HG03457 (cell line): ENCODE results near the gene TSPEAR.
"Not testable (repeated sequence)": the region's sequence is repeated elsewhere in the genome, so short reads cannot be mapped to it uniquely, and the experiment has no call there.

ENCODE experiments used
- ATAC-seq: cut with Tn5 transposase; IDR thresholded peaks from one replicate; pipeline ENCODE4 v1.9.1; 2021; ENCODE audit warnings: moderate number of reproducible peaks; ENCODE audit not compliant: unreplicated experiment

The TSPEAR gene

GRCh38 chr21:44656868-44657267 is 54.5 kb downstream of the TSPEAR start:
- no peak for ATAC-seq

DNA sequence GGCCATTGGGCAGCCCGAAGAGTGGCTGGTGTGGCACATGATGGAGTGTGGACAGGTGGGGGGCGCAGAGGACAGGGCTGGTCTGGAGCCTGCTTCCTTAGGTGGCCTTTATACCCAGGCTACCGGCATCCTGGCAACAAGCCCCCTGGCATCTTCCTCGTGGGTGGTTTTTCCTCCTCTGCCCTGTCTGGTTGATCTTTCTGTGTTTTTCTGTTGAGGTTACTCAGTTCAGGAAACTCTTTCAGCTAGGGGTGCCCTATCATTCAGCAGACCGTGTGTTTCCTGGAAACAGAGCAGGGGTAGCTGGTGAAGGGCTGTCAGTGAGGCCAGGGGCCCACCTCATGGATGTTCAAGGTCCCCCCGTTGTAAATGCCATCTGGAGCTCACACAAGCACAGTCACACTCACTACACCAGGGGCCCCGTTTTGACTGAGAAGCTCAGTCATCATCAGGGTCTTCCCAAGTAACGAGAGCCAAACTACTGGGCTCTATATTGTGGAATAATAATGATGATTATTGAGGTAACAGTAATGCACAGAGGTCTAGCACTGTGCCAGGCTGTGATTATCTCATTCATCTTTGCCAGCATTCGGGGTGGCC is 56.7 kb downstream of the TSPEAR start, which contains the start of gene KRTAP12-4:
Gene KRTAP12-4 (minus strand): TSS at position 84 of the 600 bp plus-strand sequence. CDS start 45 bp downstream, at position 39.
- no peak for ATAC-seq

GRCh38 chr21:44653656-44654575 is 57.5 kb downstream of the TSPEAR start:
- no peak for ATAC-seq

- ATAC-seq = no peak
Observed at GRCh38 chr21:44653123-44653522, 58.2 kb downstream of the TSPEAR start.

DNA sequence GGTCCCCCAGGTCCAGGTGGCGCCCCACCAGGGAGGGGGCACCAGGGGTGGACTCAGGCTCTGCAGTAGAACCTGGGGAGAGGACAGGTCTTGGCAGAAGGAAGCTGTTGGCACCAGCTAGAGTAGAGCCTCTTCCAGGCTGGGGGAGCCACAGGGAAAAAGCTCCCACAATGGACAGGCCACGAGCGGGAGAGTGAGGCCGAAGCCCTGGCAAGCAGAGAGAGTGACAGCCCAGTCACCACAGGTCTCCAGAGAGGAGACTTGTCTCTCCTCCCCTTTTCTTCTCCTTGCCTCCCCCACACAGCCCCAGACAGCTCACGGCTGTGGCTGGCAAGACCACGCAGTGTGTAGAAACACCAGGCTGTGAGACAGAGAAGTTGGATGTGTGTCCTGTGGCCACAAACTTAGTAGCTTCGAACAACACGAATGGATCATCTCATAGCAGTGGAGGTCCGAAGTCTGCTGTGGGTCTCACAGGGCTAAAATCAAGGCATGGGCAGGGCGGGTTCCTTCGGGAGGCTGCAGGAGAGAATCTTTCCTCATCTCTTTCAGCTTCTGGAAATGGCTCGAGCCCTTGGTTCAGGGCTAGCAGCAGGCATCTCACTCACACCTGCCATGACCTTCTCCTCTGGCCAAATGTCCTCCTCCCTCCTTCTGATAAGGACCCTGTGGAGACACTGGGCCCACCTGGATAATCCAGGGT is 60.2 kb downstream of the TSPEAR start:
- ATAC-seq = no peak

DNA sequence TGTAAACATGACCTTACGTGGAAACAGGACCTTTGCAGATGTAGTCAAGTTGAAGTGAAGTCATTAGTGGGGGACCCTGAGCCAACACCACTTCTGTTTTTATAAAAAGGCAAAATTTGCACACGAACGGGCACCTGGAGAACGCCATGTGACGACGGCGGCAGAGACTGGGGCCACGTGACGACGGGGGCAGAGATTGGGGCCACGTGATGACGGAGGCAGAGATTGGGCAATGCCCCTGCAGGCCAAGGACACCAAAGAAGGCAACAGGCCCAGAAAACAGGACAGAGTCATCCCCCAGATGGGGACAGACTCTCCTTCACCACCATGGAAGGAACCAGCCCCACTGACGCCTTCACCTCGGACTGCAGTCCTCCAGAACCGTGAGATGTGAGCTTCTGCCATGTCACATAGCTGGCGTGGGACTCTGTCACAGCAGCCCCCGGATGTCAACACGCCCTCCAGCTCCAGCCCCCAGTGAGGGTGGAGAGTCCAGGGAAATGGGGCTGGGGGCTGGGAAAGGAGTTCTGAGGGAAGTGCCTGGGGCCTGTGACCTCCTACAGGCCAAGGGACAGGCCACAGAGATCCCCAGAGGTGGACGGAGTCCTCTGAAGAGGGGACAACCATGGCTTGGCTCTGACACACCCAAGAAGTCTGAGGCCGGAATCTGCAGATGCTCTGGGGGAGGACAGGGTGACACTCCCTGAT is 61.0 kb downstream of the TSPEAR start:
- no peak for ATAC-seq

- ATAC-seq = no peak
Observed at GRCh38 chr21:44649521-44650100, 61.8 kb downstream of the TSPEAR start.

GRCh38 chr21:44648557-44649311 is 62.6 kb downstream of the TSPEAR start:
- no peak for ATAC-seq

- ATAC-seq = no peak
Observed at GRCh38 chr21:44647222-44647552, 64.2 kb downstream of the TSPEAR start.

GRCh38 chr21:44646366-44647221 is 64.8 kb downstream of the TSPEAR start, which contains the start of gene KRTAP10-11:
KRTAP10-11 (plus strand) TSS chr21:44646414; CDS start chr21:44646459, 45 bp downstream.
- not testable (repeated sequence) for ATAC-seq

DNA sequence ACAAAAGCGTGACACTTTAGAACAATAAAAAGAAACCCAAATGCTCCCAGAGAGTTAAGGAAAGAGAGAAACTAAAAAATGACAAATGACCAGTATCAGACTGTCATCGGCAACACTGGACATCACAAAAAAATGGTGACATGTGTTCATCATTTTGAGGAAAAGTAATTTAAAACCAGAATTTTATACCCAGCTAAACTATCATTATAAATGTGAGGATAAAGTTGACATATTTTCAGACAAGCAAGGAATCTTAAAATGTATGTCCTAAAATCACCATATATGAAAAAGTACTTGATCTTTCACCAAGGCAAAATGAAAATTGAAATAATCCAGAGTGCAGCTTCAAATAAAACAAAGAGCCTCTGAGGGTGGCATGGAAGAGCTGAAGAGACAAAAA is 66.5 kb downstream of the TSPEAR start:
- ATAC-seq = no peak

DNA sequence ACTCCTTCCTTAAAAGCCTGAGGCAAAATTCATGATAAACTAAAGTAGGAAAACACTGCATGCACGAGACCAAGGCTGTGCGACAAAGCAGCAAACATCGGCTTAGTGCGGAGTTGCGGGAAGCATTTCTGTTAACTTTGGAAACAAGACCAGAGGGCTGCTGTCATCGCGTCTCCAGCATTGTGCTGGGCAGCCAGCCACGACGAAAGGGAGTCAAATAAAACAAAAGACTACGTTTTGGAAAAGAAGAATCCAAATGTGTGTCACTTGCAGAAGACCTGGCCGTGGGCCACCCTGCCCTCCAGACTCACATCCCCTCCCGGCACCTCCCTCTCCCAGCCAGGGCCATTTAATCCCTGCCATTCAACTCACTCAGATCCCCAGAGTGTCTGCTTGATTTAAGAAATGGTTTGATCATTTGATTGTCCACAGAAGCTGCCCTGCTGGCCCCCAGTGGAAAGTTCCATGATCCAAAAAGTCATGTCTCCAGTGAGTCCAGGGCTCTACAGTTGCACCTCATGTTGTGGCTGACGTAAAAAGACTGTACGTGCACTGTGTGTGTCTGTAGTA is 67.5 kb downstream of the TSPEAR start:
- no peak for ATAC-seq

DNA sequence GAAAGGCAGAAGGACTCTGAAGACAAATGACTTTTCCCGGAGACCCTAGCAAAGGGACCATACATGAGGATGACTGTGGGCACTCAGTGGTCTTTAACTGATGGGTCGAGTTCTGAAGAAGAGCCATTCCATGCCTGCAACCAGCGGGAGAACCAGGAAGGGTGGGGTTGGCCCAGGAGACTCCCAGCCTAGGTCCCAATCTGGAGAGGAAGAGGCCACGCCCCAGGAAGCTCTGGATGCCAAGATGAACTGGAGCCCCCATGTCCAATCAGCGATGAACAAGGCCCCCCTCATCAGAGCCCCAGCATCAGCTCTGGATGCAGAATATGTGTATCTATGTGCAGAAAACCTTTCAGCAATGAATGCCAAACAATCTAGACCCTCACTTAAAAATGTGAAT is 70.6 kb downstream of the TSPEAR start:
- no peak for ATAC-seq

GRCh38 chr21:44639331-44639655 is 72.1 kb downstream of the TSPEAR start:
- ATAC-seq = no peak

- not testable (repeated sequence) for ATAC-seq
Observed at GRCh38 chr21:44638506-44639330, 72.7 kb downstream of the TSPEAR start.

DNA sequence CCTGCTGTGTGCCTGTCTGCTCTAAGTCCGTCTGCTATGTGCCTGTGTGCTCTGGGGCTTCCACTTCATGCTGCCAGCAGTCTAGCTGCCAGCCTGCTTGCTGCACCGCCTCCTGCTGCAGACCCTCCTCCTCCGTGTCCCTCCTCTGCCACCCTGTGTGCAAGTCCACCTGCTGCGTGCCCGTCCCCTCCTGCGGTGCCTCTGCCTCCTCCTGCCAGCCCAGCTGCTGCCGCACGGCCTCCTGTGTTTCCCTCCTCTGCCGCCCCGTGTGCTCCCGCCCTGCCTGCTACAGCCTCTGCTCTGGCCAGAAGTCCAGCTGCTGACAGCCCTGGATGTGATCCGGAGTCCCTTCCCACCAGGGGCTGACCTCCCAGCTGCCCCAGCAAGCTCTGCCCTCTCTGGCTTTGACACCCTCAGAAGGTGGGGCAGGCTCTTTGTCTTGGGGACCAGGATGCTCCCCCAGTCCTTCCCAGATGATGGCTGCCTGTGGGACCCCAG is 73.5 kb downstream of the TSPEAR start:
- not testable (repeated sequence) for ATAC-seq

DNA sequence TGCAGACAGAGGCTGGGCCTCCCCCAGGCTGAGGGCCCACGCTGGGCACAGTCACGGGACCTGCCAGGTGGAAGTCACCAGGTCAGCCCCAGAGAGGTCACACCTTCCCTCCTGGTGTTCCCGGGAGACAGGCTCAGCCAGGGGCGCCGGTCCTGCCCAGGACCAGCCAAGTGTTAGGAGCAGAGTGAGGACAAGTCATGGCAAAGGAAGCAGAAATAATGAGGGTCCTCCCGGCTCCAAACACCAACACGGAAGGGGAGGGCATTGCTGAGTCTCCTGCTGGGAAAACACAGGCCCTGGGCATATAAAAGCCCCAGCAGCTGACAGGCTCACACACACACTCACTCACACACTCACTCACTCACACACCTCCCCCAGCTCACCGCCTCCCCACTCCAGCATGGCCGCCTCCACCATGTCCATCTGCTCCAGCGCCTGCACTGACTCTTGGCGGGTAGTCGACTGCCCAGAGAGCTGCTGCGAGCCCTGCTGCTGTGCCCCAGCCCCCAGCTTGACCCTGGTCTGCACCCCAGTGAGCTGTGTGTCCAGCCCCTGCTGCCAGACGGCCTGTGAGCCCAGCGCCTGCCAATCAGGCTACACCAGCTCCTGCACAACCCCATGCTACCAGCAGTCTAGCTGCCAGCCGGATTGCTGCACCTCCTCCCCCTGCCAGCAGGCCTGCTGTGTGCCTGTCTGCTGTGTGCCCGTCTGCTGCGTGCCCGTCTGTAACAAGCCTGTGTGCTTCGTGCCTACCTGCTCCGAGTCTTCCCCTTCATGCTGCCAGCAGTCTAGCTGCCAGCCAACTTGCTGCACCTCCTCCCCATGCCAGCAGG is 74.1 kb downstream of the TSPEAR start, which contains the start of gene KRTAP10-10:
Gene KRTAP10-10 (plus strand): TSS at position 339 of the 833 bp plus-strand sequence. CDS start 62 bp downstream, at position 401.
- ATAC-seq = no peak
